Naive thymus-derived CD8-positive, alpha-beta T cell (primary cell): ENCODE measurements around the gene ANKRD36. TPM values are rescaled to one million over a fixed set of nuclear protein-coding genes. Genes with fewer than 3 reads are reported as not detected.
"Not testable (repeated sequence)": the region's sequence is repeated elsewhere in the genome, so short reads cannot be mapped to it uniquely, and the experiment has no call there.

Experiments
- ATAC-seq, 2 donors: fragments of 150-1000 bp; cut with Tn5 transposase in 1 of 2; sonication (Bioruptor Pico), chemical (Tn5 transposase) in 1 of 2; 1 replicate in 1 of 2; 2 replicates in 1 of 2; pipeline ENCODE4 v1.10.0; 2021; ENCODE audit warnings: mild to moderate bottlenecking in 2 of 2, moderate library complexity in 2 of 2
- POLR2A ChIA-PET: fragments of 350-600 bp; sonication (Branson Sonifier 250); formaldehyde crosslinking; loops from one replicate; lab custom pipeline; 2021; ENCODE audit warnings: antibody characterized with exemption; lab: Charles Lee
- DNase-seq, 10 donors: peaks; one replicate each; pipeline versions ENCODE4 v3.0.0 to v3.0.0-alpha.2; 2020 to 2022
- H3K27ac Mint-ChIP-seq, 10 donors: one replicate each; pipeline ENCODE4 v1.8.0; 2020 to 2022; ENCODE audit warnings: mild to moderate bottlenecking in 10 of 10, mixed read lengths in 10 of 10, moderate library complexity in 4 of 10, inconsistent platforms in 1 of 10
- H3K27me3 Mint-ChIP-seq, 5 donors: one replicate each; pipeline ENCODE4 v1.8.0; 2021 to 2022; ENCODE audit warnings: mixed read lengths in 5 of 5
- H3K36me3 Mint-ChIP-seq, 3 donors: one replicate each; pipeline ENCODE4 v1.8.0; 2020 to 2022; ENCODE audit warnings: mixed read lengths in 3 of 3, mild to moderate bottlenecking in 2 of 3, inconsistent platforms in 1 of 3
- H3K4me1 Mint-ChIP-seq, 4 donors: one replicate each; pipeline ENCODE4 v1.8.0; 2021 to 2022; ENCODE audit warnings: mixed read lengths in 4 of 4
- H3K4me3 Mint-ChIP-seq, 10 donors: one replicate each; pipeline ENCODE4 v1.8.0; 2020 to 2022; ENCODE audit warnings: mild to moderate bottlenecking in 10 of 10, mixed read lengths in 10 of 10, moderate library complexity in 6 of 10, inconsistent platforms in 1 of 10
- H3K9me3 Mint-ChIP-seq, 9 donors: one replicate each; pipeline ENCODE4 v1.8.0; 2020 to 2022; ENCODE audit warnings: mixed read lengths in 9 of 9, mild to moderate bottlenecking in 3 of 9, inconsistent platforms in 1 of 9, moderate library complexity in 1 of 9
- polyA plus RNA-seq, 3 donors: library from polyadenylated mRNA; unstranded; fragments of 300-500 nt; fragmentation: Illumina TruSeq; gene quantifications; one replicate each; pipeline ENCODE4 v1.2.3, GENCODE V29; 2021
- total RNA-seq, 8 experiments: library from RNA in 2 of 8; stranded (reverse) in 2 of 8; gene quantifications; one replicate each; pipeline ENCODE4 v1.2.3 and lab custom pipeline; 2021 to 2026

The ANKRD36 gene
- total and polyA plus RNA-seq, 5 experiments from 2014 or later, result 5.3 to 50.3 (median 7.6) TPM

- DNase-seq, H3K4me3 Mint-ChIP-seq, H3K9me3 Mint-ChIP-seq, H3K27ac Mint-ChIP-seq, H3K36me3 Mint-ChIP-seq, POLR2A ChIA-PET, H3K4me1 Mint-ChIP-seq, ATAC-seq, H3K27me3 Mint-ChIP-seq: not testable (repeated sequence)
Measured at GRCh38 chr2:97266449-97266848, 153.5 kb downstream of the ANKRD36 start.

- peak in 3 of 10 donors; percentile 0 to 62 (median 1) for DNase-seq
- POLR2A ChIA-PET, result no interaction called here
- peak overlapping the region in 2 of 10 donors; percentile 11 to 33 for H3K27ac Mint-ChIP-seq
- H3K4me1 Mint-ChIP-seq, result no peaks in the 10 kb centered on the region
- ATAC-seq, result no peak
- H3K27me3 Mint-ChIP-seq, result no peaks in the 10 kb centered on the region
- peaks cover 0 to 6% (median 0%) of the 10 kb centered on the region in 9 donors for H3K9me3 Mint-ChIP-seq
- H3K36me3 Mint-ChIP-seq, result peaks cover 0 to 8% (median 0%) of the 10 kb centered on the region in 3 donors
- no peak overlapping the region for H3K4me3 Mint-ChIP-seq
Measured at GRCh38 chr2:97267411-97268074, 154.6 kb downstream of the ANKRD36 start.

DNA sequence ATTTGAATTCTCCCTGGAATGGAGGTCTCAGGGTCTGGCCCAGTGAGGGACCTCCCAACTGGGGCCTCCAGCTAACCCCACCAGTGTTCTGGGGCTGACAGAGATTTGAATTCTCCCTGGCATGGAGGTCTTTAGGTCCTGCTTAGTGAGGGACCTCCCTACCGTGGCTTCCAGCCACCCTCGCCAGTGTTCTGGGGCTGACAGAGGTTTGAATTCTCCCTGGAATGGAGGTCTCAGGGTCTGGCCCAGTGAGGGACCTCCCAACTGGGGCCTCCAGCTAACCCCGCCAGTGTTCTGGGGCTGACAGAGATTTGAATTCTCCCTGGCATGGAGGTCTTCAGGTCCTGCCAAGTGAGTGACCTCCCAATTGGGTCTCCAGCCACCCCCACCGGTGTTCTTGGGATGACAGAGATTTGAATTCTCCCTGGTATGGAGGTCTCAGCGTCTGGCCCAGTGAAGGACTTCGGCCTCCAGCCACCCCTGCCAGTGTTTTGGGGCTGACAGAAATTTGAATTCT lies 155.2 kb downstream of the ANKRD36 start:
- H3K4me1 Mint-ChIP-seq, H3K4me3 Mint-ChIP-seq, H3K36me3 Mint-ChIP-seq, ATAC-seq, POLR2A ChIA-PET, H3K9me3 Mint-ChIP-seq, H3K27me3 Mint-ChIP-seq, DNase-seq: not testable (repeated sequence)
- peak overlapping the region in 1 of 10 donors; percentile 8 for H3K27ac Mint-ChIP-seq

- H3K4me3 Mint-ChIP-seq, H3K27ac Mint-ChIP-seq, H3K4me1 Mint-ChIP-seq, ATAC-seq, POLR2A ChIA-PET, DNase-seq, H3K36me3 Mint-ChIP-seq, H3K9me3 Mint-ChIP-seq, H3K27me3 Mint-ChIP-seq: not testable (repeated sequence)
Measured at GRCh38 chr2:97276232-97276798, 163.4 kb downstream of the ANKRD36 start.

DNA sequence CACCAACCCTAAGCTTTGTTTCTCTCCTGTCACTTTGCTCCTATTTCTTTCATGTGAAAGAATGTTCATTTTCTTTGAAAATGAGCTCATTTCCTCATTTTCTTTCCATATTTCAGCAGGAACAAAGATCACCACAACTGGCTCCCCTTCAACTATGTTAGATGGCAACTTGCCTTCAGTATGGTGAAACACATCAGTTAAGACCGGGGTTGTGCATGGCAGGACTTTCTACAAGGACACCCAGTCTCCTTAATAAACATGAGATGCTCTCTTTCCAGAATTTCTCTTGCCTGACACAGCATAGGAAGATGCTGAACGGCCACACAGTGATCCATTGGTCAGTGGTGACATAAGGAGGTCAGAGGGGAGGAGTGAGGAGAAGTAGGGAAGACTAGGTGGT lies 172.2 kb downstream of the ANKRD36 start:
- H3K27me3 Mint-ChIP-seq, H3K4me1 Mint-ChIP-seq, H3K4me3 Mint-ChIP-seq, H3K9me3 Mint-ChIP-seq, H3K36me3 Mint-ChIP-seq, DNase-seq, POLR2A ChIA-PET, ATAC-seq, H3K27ac Mint-ChIP-seq: not testable (repeated sequence)

GRCh38 chr2:97293687-97294086 lies 180.7 kb downstream of the ANKRD36 start:
- H3K36me3 Mint-ChIP-seq, H3K27ac Mint-ChIP-seq, ATAC-seq, H3K9me3 Mint-ChIP-seq, DNase-seq, POLR2A ChIA-PET, H3K27me3 Mint-ChIP-seq, H3K4me1 Mint-ChIP-seq, H3K4me3 Mint-ChIP-seq: not testable (repeated sequence)

Other genes starting within 250 kb of the ANKRD36 start
- 10 to 100 TPM; 35.6 to 38.6 TPM for gene SEMA4C, start 243.1 kb upstream of the ANKRD36 start, total RNA-seq
- 1 to 10 TPM; 1.9 to 2.8 (median 2.2) TPM for gene SEMA4C, start 243.1 kb upstream of the ANKRD36 start, polyA plus RNA-seq
- gene FAM178B, start 126.6 kb upstream of the ANKRD36 start, total RNA-seq, result 1 to 10 TPM; 2.3 to 3.7 TPM
- gene FAM178B, start 126.6 kb upstream of the ANKRD36 start, polyA plus RNA-seq, result 1 to 10 TPM in 2 of 3 donors, under 1 TPM in 1; 0.66 to 1.3 (median 1.1) TPM
- 10 to 100 TPM; 13.0 to 17.9 TPM for gene FAHD2B, start 18.3 kb upstream of the ANKRD36 start, total RNA-seq
- gene FAHD2B, start 18.3 kb upstream of the ANKRD36 start, polyA plus RNA-seq, result 10 to 100 TPM; 16.3 to 18.8 (median 17.0) TPM